HG02610 (cell line): ENCODE measurements around the gene MAGEA6.
"Not testable (repeated sequence)": the region's sequence is repeated elsewhere in the genome, so short reads cannot be mapped to it uniquely, and the experiment has no call there.

Experiments
- ATAC-seq: cut with Tn5 transposase; IDR thresholded peaks from one replicate; pipeline ENCODE4 v1.9.1; 2021; ENCODE audit warnings: mild to moderate bottlenecking, moderate library complexity; ENCODE audit not compliant: unreplicated experiment

Gene MAGEA6

DNA sequence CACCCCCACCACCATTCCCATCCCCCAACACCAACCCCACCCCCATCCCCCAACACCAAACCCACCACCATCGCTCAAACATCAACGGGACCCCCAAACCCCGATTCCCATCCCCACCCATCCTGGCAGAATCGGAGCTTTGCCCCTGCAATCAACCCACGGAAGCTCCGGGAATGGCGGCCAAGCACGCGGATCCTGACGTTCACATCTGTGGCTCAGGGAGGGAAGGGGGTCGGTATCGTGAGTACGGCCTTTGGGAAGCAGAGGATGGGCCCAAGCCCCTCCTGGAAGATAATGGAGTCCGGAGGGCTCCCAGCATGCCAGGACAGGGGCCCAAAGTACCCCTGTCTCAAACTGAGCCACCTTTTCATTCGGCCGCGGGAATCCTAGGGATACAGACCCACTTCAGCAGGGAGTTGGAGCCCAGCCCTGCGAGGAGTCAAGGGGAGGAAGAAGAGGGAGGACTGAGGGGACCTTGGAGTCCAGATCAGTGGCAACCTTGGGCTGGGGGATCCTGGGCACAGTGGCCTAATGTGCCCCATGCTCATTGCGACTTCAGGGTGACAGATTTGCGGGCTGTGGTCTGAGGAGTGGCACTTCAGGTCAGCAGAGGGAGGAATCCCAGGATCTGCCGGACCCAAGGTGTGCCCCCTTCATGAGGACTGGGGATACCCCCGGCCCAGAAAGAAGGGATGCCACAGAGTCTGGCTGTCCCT, 35.2 kb downstream of the MAGEA6 start:
- not testable (repeated sequence) for ATAC-seq

DNA sequence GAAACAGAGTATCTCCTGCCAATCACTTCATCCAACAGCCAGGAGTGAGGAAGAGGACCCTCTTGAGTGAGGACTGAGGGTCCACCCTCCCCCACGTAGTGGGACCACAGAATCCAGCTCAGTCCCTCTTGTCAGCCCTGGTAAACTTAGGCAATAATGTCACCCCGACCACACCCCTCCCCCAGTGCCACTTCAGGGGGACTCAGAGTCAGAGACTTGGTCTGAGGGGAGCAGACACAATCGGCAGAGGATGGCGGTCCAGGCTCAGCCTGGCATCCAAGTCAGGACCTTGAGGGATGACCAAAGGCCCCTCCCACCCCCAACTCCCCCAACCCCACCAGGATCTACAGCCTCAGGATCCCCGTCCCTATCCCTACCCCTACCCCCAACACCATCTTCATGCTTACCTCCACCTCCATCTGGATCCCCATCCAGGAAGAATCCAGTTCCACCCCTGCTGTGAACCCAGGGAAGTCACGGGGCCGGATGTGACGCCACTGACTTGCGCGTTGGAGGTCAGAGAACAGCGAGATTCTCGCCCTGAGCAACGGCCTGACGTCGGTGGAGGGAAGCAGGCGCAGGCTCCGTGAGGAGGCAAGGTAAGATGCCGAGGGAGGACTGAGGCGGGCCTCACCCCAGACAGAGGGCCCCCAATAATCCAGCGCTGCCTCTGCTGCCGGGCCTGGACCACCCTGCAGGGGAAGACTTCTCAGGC, 36.1 kb downstream of the MAGEA6 start, which contains the start of the genes CSAG1 and MAGEA12:
Gene CSAG1 (minus strand): TSS at position 461 of the 715 bp plus-strand sequence. CDS start 1,261 bp downstream, outside the sequence.
Gene MAGEA12 (plus strand): TSS at position 497 of the 715 bp plus-strand sequence. CDS start 2,405 bp downstream, outside the sequence.
- no peak for ATAC-seq

DNA sequence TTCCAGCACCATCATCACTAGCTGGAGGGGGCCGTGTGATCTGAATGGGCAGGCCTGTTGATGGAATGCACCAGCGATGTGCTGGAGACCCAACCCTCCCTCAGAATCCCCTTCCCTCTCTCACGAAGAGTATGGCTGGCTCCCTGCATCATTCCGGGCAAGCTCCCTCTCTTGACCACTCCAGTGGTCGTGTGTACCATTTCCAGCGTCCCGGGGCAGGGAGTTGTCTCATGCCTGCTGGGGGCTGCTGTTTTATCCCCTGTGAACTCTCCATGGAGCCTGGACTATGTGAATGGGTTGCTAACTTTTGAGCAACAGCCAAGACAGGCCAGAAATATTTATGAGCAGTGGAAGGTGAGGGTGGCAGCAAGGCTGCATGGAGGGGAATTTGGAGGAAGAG, 44.1 kb downstream of the MAGEA6 start:
- no peak for ATAC-seq
